DND-41 (cell line): Measurements from ENCODE around the gene NPW.

Source experiments
- CTCF ChIP-seq: IDR thresholded peaks from 2 replicates; pipeline ENCODE4 v1.5.1; 2012; ENCODE audit warnings: borderline replicate concordance, low read length, moderate library complexity, mild to moderate bottlenecking; ENCODE audit not compliant: poor library complexity, severe bottlenecking; ENCODE audit errors: extremely low read depth
- EZH2 ChIP-seq: IDR thresholded peaks from 3 replicates; pipeline ENCODE4 v1.6.1; 2012; ENCODE audit warnings: borderline replicate concordance, low read depth, mild to moderate bottlenecking, moderate library complexity, low read length, inconsistent platforms; ENCODE audit not compliant: severe bottlenecking

- TF ChIP-seq CTCF = no peak
- no peak for TF ChIP-seq EZH2
Measured at GRCh38 chr16:2009791-2010510, 9.6 kb upstream of the NPW start, which contains the start of gene ZNF598.
